ENCODE results near the gene RAC2. TPM values are rescaled to one million over a fixed set of nuclear protein-coding genes. Genes with fewer than 3 reads are reported as not detected.

Gene RAC2
- total RNA-seq, 2 donors from 2014 or later: 9.7 to 14.4 TPM

- Histone ChIP-seq H3K4me3 (no peak overlapping the region), H3K4me1 (replicated peaks) (no peaks in the 10 kb centered on the region), H3K27me3 (replicated peaks; ENCODE audit: insufficient read depth) (peaks cover 4% of the 10 kb centered on the region), H3K9me3 (no peaks in the 10 kb centered on the region), H3K27ac (no peak overlapping the region), H3K36me3 (no peaks in the 10 kb centered on the region)
- 83% methylated on average over 7 of the region's 7 CpGs for WGBS
- intact Hi-C loops (cut with DNase I): no loop called here
- TF ChIP-seq CTCF (IDR thresholded peaks at IDR 0.05): no peak
- TF ChIP-seq POLR2AphosphoS5 (IDR thresholded peaks at IDR 0.05): no peak
- no peak for TF ChIP-seq POLR2A (IDR thresholded peaks at IDR 0.05)
- no peak for DNase-seq (ENCODE audit: low spot score)
These were observed 37.1 kb upstream of the RAC2 start for GRCh38 chr22:37281195-37281594.

GRCh38 chr22:37280718-37281117, 36.6 kb upstream of the RAC2 start:
- TF ChIP-seq CTCF (IDR thresholded peaks at IDR 0.05): no peak
- no peak for TF ChIP-seq POLR2AphosphoS5 (IDR thresholded peaks at IDR 0.05)
- no peak for TF ChIP-seq POLR2A (IDR thresholded peaks at IDR 0.05)
- Histone ChIP-seq H3K4me3 (no peak overlapping the region), H3K27ac (no peak overlapping the region), H3K27me3 (replicated peaks; ENCODE audit: insufficient read depth) (peaks cover 4% of the 10 kb centered on the region), H3K36me3 (no peaks in the 10 kb centered on the region), H3K4me1 (replicated peaks) (no peaks in the 10 kb centered on the region), H3K9me3 (no peaks in the 10 kb centered on the region)
- DNase-seq (ENCODE audit: low spot score): no peak
- intact Hi-C loops (cut with DNase I): no loop called here
- WGBS: 97% methylated on average over 5 of the region's 5 CpGs

- Histone ChIP-seq H3K4me3 (no peak overlapping the region), H3K9me3 (no peaks in the 10 kb centered on the region), H3K27me3 (replicated peaks; ENCODE audit: insufficient read depth) (peaks cover 4% of the 10 kb centered on the region), H3K36me3 (no peaks in the 10 kb centered on the region), H3K27ac (no peak overlapping the region), H3K4me1 (replicated peaks) (no peaks in the 10 kb centered on the region)
- DNase-seq (ENCODE audit: low spot score): no peak
- 61% methylated on average over 17 of the region's 17 CpGs for WGBS
- TF ChIP-seq POLR2A (IDR thresholded peaks at IDR 0.05): no peak
- TF ChIP-seq POLR2AphosphoS5 (IDR thresholded peaks at IDR 0.05): no peak
- TF ChIP-seq CTCF (IDR thresholded peaks at IDR 0.05): no peak
- intact Hi-C loops (cut with DNase I): no loop called here
These were observed 35.5 kb upstream of the RAC2 start for GRCh38 chr22:37279331-37280181.

GRCh38 chr22:37278261-37278660, 34.2 kb upstream of the RAC2 start:
- 65% methylated on average over 5 of the region's 5 CpGs for WGBS
- Histone ChIP-seq H3K27me3 (replicated peaks; ENCODE audit: insufficient read depth) (peaks cover 5% of the 10 kb centered on the region), H3K36me3 (no peaks in the 10 kb centered on the region), H3K4me1 (replicated peaks) (no peaks in the 10 kb centered on the region), H3K4me3 (no peak overlapping the region), H3K9me3 (no peaks in the 10 kb centered on the region), H3K27ac (no peak overlapping the region)
- intact Hi-C loops (cut with DNase I): no loop called here
- TF ChIP-seq CTCF (IDR thresholded peaks at IDR 0.05): no peak
- no peak for TF ChIP-seq POLR2A (IDR thresholded peaks at IDR 0.05)
- no peak for TF ChIP-seq POLR2AphosphoS5 (IDR thresholded peaks at IDR 0.05)
- no peak for DNase-seq (ENCODE audit: low spot score)

- 82% methylated on average over 11 of the region's 11 CpGs for WGBS
These were observed 33.3 kb upstream of the RAC2 start for GRCh38 chr22:37277384-37277783.

More at GRCh38 chr22:37277384-37277783, 33.3 kb upstream of the RAC2 start:
- Histone ChIP-seq H3K36me3 (no peaks in the 10 kb centered on the region), H3K27ac (no peak overlapping the region), H3K4me3 (no peak overlapping the region), H3K27me3 (replicated peaks; ENCODE audit: insufficient read depth) (peaks cover 4% of the 10 kb centered on the region), H3K9me3 (no peaks in the 10 kb centered on the region), H3K4me1 (replicated peaks) (no peaks in the 10 kb centered on the region)
- TF ChIP-seq CTCF (IDR thresholded peaks at IDR 0.05) (no peak), POLR2AphosphoS5 (IDR thresholded peaks at IDR 0.05) (no peak), POLR2A (IDR thresholded peaks at IDR 0.05) (no peak)
- intact Hi-C loops (cut with DNase I): no loop called here
- DNase-seq (ENCODE audit: low spot score): no peak
